Measurements from ENCODE around the gene PUM2.

DNA sequence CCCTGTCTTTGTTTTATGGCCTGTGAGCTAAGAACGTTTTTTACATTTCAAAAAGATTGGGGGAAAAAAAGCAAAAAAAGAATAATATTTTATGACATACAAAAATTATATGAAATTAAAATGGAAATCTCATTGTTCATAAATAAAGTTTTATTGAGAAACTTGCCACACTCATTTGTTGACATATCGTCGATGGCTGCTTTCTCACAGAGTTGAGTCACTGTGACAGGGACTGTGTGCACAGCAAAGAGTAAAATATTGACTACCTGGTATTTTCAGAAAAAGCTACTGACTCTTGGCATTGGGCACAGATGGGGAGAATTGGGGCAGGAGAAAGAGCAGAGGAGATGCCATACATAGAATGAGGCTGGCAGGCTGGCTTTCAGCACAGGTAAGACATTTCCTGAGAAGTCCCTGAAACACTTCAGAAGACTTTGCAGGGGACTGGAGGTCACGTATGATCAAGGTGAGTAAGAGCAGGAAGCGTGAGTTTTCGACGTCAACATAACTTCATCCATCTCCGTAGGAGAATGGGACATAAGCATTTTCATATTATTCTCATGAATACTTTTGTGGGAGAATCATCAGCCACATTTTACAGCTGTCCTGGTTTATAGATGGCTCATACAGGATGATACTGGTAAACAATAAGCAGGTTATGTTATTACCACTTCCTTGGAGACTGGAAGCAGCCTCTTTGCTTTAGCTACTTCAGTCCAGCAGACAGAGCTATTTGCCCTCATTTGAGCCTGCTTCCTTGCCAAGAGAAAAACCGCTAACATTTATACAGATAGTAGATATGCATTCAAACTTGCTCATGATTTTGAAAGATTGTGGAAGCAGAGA lies 32.5 kb upstream of the PUM2 start:
- TF ChIP-seq CTCF (IDR thresholded peaks at IDR 0.05): no peak
- TF ChIP-seq POLR2AphosphoS5 (IDR thresholded peaks at IDR 0.05): no peak
- TF ChIP-seq EP300 (IDR thresholded peaks at IDR 0.05): no peak

All from sigmoid colon (tissue), 4 donors.